NCI-H748 (cell line): ENCODE data around the gene FNDC10.

ENCODE experiments used
- DNase-seq: peaks from one replicate; lab custom pipeline; 2025; ENCODE audit not compliant: unreplicated experiment; lab: John Stamatoyannopoulos, UW

Gene FNDC10

DNA sequence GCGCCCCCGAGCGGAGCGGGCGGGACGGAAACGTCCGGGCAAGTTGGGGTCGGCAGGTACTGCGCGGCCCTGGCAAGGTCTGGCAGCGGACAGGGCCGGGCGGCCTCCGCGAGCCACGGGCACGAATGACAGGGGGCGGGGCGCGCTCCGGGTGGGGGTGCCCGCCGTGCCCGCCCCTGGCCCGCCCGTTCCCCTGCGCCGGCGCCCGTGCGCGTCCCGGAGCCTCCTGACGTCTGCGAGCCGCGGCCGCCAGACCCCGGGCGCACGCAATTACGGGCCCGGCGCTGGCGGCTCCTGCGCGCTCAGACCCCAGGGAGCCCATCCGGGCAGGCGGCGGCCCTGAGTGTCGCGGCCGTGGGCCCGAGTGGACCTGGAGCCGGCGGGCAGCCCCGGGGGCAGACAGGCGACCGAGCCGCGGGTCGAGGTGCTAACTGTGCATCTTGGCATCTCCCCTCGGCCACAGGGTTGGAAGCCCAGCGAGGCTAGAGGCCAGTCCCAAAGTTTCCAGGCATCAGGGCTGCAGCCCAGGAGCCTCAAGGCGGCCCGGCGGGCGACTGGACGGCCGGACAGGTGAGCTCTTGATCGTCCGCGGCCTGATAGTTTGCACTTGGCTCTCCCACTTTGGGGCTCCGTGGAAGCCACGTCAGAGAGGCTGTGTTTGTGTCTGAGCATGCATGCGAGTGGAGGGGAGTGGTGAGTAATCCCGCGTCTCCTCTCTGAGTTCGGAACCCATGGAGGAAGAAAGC, 16.3 kb upstream of the FNDC10 start:
- DNase-seq: peak; percentile 20

GRCh38 chr1:1615256-1616044, 15.5 kb upstream of the FNDC10 start, which contains the start of gene MIB2:
TSS of gene MIB2 (plus strand) at chr1:1615500. CDS start at chr1:1623453, 7,953 bp downstream.
- peak; percentile 96 for DNase-seq

DNA sequence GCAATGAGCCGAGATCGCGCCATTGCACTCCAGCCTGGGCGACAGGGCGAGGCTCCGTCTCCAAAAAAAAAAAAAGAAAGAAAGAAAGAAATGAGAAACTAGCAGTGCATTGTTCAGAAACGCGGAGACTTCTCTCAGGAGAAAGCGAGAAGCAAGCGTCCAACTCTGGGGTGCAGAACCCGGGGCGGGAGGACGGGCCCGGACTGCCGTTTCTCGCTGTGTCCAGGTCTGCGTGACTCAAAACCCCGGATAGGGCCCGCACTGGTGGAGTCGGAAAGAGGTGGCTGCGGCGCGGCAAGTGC, 15.0 kb upstream of the FNDC10 start:
- DNase-seq: no peak

- peak; percentile 23 for DNase-seq
These were observed 14.4 kb upstream of the FNDC10 start for GRCh38 chr1:1614204-1614953.

DNA sequence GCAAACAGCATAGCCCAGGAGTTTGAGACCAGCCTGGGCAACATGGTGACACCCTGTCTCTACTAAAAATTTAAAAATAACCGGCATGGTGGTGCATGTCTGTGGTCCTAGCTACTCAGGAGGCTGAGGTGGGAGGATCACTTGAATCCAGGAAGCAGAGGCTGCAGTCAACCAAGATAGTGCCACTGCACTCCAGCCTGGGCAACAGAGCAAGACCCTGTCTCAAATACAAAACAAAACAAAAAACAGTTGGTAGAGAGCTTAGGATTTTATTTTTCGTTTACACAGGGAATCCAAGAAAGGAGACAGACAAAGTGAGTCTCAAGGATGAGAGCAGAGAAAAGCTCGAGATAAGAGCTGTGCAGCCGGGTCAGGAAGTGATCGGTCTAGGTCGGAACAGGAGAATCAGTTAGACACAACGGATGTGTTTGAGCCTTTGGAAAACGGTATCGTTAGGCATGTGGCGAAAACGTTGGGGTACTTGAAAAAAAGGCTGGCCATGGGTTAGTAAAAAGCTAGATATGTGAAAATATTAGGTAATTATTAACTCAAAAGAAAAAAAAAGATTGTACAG, 13.7 kb upstream of the FNDC10 start:
- DNase-seq: no peak

DNA sequence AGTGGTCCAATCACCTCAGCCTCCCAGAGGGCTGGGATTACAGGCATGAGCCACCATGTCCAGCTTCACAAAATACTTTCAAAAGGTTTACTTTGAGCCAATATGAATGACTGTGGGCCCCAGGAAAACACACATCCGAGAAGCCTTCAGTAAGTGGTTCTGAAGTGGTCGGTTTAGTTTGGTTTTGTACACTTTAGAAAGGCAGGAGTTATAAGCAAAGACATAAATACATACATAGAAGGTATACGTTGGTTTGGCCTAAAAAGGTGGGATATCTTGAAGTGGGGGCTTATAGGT, 12.1 kb upstream of the FNDC10 start:
- no peak for DNase-seq

DNA sequence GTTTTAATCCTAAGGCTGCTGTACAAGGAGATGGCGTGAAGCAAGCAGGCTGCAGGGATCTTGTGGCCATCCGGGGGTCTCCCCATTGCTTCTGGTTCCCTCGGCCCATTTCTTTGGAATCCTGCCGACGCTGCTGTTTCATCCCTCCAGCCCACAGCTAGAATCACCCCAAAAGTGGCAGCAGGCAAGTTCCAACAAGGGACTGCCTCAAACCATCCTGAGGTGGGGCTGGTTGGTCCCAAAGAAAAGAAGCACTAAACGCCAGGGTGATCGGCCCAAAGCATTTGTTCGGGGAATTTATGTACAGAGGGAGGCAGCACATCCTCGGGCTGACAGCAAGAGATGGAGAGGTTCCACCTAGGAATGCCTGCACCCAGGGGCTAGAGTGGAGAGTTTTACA, 10.9 kb upstream of the FNDC10 start:
- DNase-seq: no peak

DNA sequence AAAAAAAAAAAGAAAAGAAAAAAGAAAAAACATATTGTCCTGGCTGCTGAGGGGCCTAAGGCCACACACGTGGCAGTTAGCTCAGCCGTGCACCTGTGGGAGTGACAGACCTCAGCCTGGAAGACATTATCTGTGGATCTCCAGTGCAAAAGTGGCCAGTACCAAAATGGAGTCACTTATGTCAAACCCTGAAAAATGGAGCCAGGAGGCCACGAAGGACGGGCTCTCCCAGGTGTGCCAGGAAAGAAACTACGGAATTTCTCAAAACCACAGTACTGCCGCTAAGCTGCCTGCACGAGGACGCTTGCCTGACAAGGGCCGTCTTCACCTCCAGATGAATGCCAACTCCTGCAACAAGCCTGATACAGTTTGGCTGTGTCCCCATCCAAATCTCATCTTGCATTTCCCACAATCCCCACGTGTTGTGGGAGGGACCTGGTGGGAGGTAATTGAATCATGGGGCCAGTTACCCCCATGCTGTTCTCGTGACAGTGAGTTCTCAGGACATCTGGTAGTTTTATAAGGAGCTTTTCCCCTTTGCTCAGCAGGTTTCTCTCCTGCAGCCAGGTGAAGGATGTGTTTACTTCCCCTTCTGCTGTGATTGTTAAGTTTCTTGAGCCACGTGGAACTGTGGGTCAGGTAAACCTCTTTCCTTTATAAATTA, 10.0 kb upstream of the FNDC10 start:
- DNase-seq: no peak

- DNase-seq: no peak
These were observed 6.3 kb upstream of the FNDC10 start for GRCh38 chr1:1606232-1606631.

- no peak for DNase-seq
These were observed 5.8 kb upstream of the FNDC10 start for GRCh38 chr1:1605724-1606123.

GRCh38 chr1:1605034-1605591, 5.2 kb upstream of the FNDC10 start:
- DNase-seq: no peak

DNA sequence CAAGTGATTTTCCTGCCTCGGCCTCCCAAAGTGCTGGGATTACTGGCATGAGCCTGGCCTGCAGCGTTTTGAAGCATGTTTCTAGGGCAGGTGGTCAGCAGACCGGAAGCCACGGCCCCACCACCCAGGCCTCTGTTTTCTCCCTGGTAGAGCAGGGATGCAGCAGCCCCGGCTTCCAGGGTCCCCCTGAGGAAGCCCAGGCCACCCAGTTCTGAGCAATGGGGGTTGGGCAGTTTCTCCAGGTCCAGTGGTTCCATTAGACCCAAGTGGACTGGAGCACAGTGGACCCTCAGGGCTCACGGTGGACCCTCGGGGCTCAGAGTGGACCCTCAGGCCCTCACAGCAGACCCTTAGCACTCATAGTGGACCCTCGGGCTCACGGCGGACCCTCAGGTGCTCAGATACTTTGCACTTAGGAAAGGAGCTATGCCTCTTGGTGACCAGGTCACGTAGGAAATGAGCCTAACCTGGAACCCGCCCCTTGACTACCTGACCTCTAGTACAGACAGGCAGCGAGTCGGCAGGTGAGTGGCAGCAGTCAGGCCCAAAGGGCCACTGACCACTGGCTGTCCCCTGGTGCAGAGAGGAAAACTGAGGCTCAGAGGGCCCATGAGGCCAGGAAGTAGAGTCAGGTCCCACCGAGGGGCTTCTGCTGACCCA, 4.6 kb upstream of the FNDC10 start:
- DNase-seq: no peak

DNA sequence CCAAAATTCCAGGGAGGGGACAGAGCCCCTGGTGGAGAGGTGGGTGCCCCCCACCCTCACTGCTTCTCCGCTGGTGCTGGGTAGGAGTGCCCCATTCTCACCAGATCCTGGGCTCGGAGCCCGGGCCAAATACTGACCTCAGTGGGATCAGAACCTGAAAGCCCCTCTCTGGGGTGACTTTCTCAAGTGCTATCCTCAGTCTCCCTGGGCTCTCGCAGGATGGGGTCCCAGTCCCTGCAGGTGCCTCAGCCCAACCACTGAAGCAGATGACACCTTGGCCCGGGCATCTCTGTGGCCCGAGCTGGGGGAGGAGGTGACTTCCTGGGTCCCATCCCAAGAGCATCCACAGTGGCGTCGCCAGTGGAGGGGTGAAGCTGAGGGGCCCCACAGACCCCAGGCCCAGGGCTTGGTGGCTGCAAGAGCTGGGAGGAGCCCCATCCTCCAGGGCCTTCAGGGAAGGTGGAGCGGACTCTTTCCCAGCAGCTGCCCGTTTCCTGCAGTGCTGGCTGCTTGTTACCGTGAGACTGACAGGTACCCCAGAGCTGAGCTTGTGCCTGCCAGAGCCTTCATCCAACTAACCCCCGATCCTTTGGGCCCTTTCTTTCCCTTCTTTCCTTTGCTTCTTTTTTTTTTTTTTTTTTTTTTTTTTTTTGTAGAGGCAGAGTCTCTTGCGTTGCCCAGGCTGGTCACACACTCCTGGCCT, 3.9 kb upstream of the FNDC10 start:
- DNase-seq: no peak

DNA sequence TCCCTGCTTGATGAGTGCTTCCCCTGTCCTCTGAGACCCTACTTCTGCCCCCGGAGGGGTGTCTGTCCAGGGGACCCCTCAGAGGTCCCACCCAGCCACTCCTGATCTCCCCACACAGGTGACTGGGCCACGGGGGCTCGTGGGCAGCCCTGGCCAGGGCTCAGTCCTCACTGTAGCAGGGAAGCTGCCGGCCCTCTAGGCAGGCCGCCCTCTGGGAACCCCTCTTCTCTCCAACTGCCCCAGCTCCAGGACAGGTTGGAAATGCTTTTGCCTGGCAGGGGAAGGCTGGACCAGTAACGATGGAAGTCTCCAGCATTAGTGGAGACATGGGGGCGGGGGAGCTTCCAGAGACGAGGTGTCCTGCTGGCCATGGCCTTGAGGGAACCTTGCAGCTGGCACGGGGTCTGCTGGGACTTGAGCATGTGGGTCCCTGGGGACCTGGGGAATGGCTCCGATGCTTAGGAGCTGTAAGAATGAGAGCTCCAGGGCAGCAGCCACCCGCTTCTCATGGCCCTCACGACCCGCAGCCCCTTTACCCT, 3.1 kb upstream of the FNDC10 start:
- no peak for DNase-seq

DNA sequence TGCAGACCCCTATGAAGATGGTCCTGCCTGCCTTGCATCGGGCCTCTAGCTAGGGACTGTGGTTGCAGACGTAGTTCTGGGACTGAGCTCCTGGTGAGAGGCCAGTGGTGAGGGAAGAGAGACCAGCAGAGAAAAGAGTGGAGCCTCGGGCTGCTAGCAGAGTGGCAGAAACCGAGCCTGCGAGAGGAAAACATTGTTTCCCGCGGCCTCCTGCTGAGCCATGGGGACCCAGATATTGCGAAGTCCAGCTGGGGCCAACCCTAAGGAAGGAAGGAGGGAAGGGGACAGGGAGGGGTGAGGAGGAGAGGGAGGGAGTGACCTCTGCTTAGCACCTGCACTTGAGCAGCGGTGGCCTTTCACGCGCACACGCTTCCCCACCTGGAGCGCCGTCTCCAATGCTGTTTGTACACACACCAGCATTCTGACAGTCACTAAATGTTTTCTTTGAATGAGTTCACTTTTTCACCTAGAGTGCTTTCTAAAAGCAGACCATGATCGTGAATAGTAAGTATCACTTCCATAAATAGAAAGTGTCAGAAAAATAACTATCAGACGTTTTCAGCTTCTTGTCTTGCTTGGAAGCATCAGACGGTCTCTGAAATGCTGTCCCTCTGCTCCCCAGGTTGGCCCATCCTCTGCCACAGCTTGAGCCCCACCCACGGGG, 2.5 kb upstream of the FNDC10 start:
- no peak for DNase-seq

DNA sequence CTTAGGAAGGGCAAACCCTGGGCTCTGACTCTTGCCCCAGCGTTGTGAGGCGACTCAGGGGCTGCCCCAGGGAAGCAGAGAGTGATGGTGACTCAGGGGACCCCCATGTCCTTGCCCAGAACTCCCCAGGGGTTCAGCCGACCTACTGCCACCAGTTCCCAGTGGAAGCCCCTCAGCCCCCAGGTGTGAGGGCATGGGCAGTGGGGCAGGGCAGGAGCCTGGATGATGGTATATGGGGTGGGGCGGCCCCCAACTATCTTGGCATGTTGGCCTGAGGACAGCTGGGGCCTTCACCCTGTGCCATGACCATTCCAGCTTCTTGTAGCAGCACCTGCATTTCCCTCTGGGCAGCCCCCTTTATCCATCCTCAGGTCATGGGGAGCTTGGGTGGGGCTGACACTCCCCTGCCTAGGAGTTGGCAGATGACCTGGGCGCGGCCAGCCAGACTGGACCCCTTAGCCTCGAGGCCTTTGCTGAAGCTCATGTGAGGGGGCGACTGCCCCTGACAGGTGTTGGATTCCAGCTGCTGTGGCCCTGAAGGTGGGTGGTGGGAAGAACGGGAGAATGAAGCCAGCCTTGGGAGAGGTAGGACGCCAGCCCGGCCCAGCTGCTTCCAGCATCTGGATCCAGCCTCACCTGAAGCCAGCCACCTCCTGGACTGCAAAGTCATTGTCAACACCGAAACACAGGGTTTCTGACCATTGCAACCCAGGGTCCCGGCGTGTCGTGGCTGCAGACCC, 1.8 kb upstream of the FNDC10 start:
- no peak for DNase-seq

DNA sequence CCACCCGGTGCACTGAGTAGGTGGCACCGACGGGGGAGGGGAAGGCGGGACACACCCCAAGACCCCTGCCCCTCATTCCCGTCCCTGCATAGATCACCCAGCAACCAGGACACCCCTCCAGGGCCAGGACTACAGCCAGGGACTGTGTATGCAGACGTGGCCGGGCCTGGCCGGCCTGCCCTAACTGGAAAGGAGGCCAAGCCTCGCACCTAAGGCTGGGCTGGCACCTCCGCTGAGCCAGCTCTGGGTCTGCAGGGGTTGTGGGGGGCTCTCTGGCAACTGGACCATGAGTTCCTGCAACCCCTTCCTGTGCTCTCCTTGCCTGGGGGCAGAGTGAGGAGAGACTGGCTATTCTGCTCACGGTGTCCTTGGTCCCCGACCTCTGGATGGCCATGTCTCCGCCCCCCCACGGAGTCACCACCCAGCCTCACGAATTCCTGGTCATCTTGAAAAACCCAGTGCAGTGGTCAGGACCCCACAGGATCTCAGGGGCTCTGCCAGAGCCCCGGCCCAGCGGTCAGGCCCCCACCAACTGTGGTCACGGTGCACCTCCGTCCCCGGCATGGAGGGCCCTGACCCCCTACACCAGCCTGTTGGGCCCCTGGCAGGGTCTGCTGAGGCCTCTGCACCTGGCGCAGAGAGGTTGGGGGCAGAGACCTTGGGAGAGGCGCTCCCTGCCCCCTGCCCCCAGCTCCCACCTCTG, 1.1 kb upstream of the FNDC10 start:
- DNase-seq: no peak
